ELF-1 (cell line): ENCODE data around the gene PARP2.
"Not testable (repeated sequence)": the region's sequence is repeated elsewhere in the genome, so short reads cannot be mapped to it uniquely, and the experiment has no call there.

ENCODE experiments used
- DNase-seq: peaks from one replicate; pipeline ENCODE4 v3.0.0-alpha.2; 2016; ENCODE audit warnings: low read depth, low spot score

The PARP2 gene, protein sequence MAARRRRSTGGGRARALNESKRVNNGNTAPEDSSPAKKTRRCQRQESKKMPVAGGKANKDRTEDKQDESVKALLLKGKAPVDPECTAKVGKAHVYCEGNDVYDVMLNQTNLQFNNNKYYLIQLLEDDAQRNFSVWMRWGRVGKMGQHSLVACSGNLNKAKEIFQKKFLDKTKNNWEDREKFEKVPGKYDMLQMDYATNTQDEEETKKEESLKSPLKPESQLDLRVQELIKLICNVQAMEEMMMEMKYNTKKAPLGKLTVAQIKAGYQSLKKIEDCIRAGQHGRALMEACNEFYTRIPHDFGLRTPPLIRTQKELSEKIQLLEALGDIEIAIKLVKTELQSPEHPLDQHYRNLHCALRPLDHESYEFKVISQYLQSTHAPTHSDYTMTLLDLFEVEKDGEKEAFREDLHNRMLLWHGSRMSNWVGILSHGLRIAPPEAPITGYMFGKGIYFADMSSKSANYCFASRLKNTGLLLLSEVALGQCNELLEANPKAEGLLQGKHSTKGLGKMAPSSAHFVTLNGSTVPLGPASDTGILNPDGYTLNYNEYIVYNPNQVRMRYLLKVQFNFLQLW

DNA sequence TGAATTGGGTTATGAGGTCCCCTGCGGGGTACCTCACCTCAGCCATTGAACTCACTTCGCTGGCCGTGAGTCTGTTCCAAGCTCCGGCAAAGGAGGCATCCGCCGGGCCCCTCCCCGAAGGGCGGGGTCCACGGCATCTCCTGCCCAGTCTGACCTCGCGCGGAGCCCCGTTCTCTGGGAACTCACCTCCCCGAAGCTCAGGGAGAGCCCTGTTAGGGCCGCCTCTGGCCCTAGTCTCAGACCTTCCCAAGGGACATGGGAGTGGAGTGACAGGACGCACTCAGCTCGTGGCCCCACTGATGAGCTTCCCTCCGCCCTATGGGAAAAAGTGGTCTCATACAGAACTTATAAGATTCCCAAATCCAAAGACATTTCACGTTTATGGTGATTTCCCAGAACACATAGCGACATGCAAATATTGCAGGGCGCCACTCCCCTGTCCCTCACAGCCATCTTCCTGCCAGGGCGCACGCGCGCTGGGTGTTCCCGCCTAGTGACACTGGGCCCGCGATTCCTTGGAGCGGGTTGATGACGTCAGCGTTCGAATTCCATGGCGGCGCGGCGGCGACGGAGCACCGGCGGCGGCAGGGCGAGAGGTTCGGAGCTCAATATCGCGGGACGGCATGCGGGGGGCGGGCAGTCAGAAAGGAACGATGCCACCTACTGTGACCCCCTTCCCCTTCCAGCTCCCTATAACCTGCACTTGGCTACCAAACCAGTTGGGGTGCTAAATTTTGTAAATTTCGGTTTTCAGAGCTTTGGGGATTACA, at the start of gene PARP2:
Gene PARP2, plus strand, starts transcription at position 544 of the 770 bp plus-strand sequence. Its CDS starts 7 bp downstream, at position 551.
- peak; percentile 100 for DNase-seq

DNA sequence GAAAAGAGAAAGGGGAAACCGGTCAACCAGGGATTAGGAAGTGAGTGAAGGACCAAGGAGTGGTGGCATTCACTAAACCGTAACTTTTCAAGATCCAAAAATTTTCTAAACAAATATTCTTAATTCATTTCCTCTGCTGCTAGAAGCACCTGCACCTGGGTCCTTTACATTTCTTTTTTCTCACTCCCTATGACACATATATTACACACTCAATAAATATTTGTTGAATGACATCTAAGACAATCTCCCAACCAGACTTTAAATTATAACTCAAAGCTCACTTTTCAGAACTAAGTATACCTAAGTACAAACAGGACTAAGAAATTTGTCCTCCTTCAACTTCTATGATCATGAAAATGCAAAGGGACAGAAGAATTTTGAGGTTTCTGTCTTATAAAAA, 48.8 kb upstream of the PARP2 start:
- no peak for DNase-seq

DNA sequence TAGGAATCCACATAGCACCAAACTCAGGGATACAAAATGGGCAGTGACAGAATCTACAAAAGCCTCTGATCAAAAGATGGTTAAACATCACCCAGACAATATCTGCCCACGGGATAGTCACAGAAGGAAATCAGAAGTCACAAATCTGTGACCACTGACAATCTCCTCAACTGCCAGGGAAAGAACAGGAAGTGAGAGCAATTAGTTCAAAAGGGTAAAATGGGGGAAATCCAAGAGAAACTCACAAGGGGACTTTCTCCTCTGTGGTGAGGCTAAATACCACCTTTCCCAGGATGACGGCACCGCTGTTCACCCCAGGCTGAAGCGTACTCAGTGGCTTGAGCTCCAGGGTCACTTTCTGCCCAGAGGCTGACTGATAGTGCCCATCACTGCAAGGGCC, 48.4 kb upstream of the PARP2 start:
- no peak for DNase-seq

DNA sequence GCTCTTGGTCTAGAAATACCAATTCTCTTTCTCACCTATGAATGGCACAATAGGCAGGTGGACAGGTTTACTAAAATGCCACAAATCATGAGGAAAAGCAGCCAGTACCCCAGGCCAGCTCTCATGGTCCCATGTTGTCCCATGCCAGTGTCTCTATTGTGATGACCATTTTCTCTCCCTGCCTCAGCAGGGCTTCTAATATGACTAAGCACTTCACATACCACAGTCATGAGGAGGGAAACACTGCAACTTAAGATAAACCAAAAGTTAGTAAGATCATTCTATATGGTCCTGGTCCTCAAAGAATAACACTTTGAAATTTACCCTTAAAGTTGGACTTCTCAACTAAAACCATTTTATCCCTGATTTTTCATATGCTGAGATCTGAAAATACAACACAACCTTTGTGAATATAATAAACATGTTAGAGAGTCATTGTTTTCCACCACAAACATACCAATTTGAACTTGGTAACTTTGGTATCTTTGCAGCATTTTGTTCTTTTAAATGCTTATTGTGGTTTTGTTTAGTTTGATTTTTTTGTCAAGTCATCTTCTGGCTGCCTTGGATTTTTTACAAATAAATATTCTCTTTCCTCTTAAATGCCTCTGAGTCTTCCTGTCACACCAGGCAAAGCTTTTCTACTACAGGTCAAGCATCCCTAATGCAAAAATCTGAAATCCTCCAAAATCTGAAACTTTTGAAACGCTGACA, 41.2 kb upstream of the PARP2 start:
- DNase-seq, result no peak

DNA sequence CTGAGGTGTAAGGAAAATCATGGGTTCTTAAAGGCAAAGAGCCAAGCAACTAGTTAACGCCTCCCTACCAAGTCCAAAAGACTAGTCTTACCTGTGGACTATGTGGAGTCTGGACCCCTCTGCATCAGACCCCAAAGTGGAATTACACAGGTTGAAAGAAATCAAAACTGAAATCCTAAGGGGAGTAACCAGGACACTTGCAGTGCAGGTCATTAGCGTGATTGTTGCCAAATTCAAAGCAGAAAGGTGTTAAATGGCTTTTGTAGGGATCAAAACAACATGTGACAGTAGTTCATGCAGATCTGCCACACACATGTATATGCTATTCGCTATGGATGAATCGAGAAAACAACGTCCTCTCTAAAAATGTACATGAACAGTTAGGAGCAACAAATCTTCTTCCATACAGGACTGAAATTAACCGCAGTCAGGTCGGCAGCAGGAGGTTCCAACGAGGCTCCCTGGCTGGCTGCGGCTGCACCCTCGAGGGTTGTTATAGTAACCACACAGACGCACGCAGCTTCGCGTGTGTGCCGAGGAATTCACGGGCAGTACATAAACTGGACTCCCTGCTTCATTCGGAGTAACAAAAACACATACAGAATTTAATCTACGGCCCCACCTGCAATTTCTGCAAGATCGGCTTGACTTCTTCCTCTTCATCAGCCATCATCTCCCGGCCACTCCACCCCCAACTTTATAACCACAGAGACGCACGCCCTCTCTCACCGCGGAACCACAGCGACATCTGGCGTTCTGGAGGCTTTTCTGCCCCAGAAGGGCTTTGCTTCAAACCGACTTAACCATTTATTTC, 38.0 kb upstream of the PARP2 start, which contains the start of gene TTC5:
Gene TTC5, minus strand, starts transcription at position 687 of the 814 bp plus-strand sequence. Its CDS starts 14 bp downstream, at position 673.
- peak; percentile 88 for DNase-seq

DNA sequence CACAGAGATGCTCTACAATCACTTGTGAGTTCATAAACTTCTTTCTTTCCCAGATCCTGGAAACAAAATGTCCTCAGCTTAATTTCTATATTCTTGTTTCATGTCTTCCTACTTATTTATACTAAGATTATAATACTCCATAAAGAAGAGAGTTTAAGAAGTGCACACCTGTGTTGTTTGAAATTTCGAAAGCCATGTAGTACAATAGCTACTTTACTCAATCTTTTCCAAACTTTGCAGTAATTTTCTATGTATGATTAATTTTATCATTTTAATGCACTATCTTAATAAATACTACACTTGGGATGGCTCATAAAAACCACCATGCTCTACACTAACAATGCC, 37.4 kb upstream of the PARP2 start:
- DNase-seq, result no peak

DNA sequence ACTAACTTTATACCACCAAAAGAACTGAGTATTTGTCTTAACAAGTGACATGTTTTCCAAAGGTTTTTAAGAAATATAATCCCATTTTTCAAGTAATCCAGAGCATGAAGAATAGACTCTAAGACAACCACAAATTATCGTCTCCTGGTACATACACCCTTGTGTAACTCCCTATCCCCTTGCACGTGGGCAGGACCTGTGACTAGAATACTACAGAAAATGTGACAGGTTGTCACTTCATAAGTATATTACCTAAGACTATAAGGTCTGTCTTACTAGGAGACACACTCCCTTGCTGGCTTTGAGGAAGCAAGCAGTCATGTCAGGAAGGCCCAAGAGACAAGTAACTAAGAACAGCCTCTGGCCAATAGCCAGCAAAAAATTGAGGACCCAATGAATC, 29.4 kb upstream of the PARP2 start:
- DNase-seq, result no peak

DNA sequence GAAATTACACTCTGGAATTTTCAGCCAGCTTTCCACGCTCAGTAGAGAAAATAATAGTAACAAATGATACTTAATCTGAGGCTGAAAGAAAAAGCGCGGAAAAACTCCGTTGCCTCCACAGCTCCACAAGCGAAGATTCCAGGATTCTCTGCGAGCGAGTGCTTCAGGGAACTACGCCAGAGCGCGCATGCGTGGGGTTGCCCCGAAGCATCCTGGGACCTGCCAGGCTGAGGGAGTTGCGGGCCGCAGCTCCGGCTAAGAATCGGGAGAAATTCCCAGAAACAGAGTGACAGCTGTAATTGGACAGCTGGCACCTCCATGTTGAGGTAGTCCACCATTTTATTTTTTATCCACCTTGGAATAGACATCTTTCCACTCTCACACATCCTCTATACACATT, 25.7 kb upstream of the PARP2 start:
- DNase-seq, result no peak

DNA sequence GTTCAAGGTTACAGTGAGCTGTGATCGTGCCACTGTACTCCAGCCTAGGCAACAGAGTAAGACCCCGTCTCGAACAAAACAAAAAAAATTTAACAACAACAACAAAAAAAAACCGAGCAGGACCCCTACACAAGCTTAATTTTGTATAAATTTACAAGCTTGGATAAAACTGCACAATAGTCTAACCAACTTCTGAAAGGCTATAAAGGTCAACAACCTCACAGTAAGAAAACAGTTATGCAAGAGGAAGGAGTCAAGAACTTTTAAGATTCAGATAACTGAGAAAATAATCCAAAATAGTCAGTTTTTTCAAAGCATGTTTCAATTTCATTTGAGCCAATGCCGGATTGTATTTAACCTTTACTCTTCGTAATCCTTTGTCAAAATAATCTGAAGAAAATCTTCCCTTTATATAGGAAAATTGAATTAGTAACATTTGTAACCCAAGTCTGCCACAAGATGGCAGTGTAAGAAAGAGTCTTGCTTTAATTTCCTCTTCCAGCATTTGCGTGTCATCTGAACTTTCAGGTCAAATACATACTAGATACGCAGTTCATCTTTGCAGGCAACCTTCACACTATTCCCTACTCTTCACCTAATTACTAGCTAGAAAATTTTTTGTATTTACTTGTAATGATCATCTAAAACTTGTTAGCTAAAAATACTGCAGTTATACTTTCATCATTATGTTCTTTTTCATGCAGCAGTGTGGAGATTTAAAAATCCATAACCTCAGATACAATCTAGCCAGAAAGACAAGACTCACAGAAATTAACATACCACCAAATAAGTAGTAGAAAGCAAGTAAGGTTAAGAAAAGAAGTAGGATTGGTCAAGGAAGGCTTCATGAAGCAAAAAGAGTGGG, 16.2 kb upstream of the PARP2 start:
- DNase-seq, result no peak

DNA sequence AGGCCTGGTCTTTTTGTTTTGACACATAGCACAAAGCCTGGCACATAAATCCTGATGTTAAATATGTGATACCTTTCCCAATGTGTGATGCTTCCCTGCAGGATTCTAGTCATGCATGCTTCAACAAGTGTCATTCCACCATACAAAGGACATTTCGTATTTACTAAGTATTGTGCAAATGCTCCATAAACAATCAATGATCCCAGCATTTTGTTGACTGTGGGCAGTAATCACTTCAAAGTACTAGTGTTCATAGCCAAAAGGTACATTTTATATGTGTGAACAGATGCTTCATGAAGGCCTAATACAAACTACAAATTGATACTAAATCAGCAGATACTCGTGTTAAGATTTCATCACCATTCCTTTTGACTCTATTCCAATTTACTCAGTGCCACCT, 14.7 kb upstream of the PARP2 start:
- DNase-seq, result no peak

DNA sequence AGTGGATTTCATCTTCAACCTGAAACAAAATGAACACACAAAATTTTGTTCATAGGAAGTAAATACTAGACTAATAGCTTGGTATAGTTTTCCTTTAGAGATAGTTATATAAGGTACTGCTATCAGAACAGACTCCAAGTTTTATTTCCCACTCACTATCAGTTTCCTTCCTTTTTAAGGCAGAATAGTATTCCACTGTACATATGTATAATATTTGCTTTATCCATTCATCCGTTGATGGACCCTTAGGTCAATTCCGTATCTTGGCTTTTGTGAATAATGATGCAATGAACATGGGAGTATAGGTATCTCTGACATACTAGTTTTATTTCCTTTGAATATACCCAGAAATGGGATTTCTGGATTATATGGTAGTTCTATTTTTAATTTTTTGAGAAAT, 14.1 kb upstream of the PARP2 start:
- no peak for DNase-seq

DNA sequence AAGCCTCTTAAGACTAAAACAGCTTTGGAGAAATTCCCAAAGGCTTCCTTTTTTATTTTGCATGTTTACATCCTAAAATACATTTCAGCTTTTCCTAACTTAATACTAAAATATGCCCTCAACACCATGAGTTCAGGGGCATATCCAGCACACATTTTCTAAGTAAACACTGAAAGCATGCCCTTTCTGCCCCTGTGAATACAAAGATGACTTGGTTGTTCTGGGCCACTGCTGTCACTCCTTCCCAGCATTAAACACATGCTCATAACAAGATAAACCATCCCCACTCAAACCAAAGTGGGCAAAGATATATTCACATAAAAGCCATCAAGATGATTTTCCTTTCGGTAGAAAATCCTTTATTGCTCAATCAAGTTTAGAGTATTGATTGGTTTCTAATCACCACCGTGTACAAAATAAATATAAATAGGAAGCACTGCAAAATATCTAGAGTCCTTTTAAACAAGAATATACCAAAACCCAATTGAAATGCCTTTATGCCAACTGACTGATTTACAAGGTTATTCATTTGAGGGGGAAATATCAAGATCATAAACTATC, 12.3 kb upstream of the PARP2 start:
- no peak for DNase-seq

DNA sequence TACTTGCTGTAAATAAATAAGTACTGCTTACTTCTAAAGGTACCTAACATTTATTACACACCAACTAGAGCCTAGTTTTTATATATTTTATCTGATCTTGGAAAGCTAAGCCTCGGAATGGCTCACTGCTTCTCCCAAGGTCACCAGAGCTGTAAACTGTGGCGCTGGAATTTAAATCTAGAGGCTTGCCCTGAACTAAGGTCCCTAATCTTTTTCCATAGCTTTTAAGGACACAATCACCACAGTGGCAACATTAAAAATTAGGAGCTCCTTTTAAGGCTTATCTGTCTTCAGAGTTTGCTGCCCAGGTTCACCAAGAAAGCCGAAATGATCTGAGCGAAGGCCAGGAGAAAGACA, 11.0 kb upstream of the PARP2 start:
- DNase-seq, result no peak

DNA sequence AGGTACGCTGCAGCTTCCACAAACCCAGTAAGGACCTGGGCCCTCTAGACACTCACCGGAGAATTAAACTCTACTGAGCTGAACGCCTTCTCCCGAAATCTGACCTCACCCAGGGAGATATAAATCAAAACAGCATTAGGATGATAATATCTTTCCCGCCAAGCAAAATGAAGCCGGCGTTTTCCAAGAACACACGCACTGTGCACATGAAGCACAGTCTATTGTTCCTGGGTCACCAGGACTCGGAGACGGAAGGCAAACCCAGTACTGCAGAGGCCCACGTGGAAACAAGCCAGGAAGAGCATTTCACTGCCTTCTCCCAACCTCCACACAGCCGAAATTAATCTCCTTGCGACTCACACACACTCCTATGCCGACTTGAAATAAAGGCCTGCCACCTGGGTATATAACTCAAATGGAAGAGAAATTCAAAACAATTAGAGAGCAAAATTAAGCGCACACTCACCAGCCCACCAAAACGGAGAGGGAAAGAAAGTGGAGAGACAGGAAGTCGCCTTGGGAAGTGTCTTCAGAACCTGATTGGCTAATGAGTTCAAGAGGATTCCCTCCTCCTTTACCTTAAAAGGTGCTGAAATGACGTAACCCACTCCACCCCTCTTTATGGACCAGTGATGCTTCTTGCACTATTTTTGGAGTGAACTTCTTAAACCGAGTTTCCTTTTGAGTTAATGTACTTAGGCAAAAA, 10.5 kb upstream of the PARP2 start, which contains the start of gene CCNB1IP1:
Gene CCNB1IP1, minus strand, starts transcription at position 492 of the 706 bp plus-strand sequence. CDS start 16,756 bp downstream, outside the sequence.
- peak; percentile 83 for DNase-seq

DNA sequence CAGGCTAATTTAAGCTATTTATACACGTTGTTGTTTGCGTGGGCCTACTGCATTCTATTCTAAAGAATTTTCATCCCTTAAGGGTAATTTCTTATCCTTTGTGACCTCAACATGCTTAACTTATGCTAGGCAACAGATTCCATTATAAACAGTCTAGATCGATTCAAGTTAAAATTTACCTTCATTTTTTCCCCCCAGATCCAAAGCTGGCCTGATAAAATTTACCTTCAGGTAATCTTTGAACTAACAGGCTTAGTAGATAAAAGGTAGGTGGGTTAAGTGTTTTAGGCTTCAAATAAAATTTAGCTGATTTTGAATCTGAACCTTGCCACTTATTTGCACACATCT, 10.0 kb upstream of the PARP2 start:
- DNase-seq, result no peak

DNA sequence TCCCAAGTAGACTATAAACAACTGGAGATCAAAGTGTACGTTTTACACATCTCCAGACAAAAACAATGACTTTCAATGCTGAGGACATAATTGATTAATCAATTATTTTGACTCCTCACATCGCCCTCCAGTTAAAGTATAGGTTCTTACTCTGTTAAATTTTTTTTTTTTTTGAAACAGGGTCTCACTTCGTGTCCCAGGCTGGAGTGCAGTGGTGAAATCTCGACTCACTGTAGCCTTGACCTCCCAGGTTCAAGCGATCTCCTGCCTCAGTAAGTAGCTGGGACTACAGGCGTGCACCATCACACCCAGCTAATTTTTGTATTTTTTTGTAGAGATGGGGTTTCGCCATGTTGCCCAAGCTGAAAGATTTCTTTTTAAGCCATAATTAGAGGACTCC, 9.4 kb upstream of the PARP2 start:
- no peak for DNase-seq

DNA sequence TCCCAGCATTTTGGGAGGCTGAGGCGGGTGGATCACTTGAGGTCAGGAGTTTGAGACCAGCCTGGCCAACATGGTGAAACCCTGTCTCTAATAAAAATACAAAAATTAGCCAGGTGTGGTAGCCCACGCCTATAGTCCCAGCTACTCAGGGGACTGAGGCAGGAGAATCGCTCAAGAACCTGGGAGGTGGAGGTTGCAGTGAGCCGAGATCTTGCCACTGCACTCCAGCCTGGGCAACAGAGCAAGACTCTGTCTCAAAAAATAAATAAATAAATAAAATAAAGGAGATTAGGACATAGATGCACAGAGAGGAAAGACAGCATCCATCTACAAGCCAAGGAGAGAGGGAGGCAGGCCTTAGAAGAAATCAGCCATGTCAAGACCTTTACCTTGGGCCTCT, 2.4 kb upstream of the PARP2 start:
- not testable (repeated sequence) for DNase-seq

DNA sequence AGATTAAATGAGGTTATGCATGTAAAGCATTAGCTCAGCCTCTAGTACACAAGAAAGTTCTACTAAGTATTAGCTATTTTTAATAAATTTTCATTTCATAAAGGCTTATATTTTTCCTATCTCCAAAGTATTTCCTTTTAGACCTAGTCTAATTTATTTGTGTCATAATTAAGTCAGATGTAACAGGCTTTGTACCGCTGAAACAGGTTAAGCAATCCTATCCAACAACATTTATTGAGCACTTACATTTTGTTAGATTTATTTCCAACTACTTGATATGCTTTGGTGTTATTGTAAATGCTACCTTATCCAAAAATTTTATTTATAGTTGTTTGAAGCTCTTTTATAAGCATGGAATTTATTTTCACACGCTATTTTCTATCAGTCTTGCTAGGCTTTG, 1.8 kb upstream of the PARP2 start:
- no peak for DNase-seq

DNA sequence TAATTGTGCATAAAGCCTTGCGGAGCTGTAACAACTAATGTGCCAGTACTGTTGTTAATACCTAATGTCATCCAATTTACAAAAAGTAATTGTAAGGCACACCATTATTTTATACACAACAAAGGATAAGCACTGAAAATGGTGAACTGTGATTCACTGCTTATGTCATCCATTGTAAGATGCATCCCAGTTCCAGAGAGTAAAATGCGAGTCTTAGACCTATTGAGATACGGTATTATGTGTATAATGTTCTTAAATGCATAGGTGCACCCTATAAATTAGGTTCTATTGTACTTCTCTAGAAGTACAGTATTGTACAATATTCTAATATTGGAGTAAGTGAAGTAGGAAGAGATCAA, 406 bp downstream of the PARP2 start:
- DNase-seq, result no peak
